HT1080 (cell line): ENCODE data around the gene ADPRHL1. TPM values are rescaled to one million over a fixed set of nuclear protein-coding genes. Genes with fewer than 3 reads are reported as not detected.
"Not testable (repeated sequence)": the region's sequence is repeated elsewhere in the genome, so short reads cannot be mapped to it uniquely, and the experiment has no call there.

Experiments used
- DNase-seq: peaks from one replicate; pipeline ENCODE4 v3.0.0-alpha.2; 2015; ENCODE audit warnings: low read depth
- total RNA-seq: library from RNA; depleted of rRNA; stranded (reverse); fragments of >200 nt; shearing (Covaris generic); gene quantifications from 2 replicates; pipeline ENCODE4 v1.2.3, GENCODE V29; 2014

ADPRHL1 gene
- total RNA-seq, 1 experiment from 2014 or later: 0.95 TPM

DNA sequence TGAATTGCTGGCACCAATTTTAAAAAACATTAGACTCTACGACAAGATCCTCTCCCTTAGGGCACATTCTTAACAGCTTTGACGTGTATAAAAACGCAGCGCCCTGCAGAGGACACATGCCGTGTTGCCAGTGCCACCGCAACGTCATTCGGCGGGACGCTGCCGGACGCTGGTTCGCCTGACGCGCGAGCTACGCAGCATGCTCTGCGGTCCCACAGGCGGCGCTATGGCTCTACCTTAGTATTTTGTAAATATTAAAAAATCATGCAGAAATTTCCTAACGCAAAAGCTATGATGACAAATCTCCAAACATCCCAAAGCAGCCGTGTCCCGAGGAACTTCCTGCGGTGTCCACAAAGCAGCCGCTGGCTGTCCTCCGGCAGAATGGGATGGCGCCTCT is 4.2 kb upstream of the ADPRHL1 start:
- DNase-seq: no peak

DNA sequence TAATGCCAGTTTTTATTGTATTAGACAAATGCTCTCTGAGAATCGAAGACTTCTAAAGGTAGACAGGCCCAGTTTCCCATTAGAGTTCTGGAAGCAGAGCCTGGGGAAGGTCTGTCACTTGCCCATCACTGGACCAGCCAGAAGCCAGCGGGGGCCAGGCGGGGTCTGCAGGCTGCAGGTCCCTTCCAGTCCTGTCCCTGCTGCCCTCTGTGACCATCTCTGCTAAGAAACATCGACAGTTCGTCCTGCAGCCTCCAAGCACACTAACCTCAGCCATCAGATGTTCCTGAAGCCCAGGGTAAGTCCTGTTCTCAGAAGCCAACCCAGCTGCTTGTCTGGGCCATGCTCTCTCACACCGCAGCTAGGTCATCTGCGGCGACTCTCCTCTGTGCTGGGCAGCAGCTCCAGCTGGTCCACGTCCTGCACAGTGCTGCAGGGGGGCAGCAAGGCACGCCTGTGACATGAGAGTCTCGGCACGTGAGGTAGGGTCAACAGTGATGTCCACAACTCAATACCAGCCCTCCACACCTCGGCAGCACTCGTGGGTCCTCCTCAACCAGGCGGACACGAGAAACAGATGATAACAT is 2.9 kb upstream of the ADPRHL1 start:
- DNase-seq: no peak

DNA sequence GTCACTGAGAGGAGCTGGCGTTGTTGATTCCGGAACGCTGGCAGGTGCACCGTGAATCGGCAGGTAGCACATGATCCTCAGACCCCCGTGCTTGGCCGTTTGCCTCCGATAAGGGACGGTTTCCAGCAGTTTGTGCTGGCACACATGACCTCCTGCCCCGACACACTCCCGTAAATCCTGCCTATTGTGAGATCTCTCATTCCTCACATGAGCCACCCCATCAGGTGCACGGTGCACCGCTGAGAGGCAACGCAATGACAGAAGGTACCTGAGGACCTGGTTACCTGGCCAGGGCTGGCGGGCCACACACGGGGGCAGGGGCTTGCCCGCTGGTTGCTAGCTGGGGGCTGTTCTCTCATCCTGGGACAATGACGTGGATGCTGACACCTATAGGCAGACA is 2.1 kb upstream of the ADPRHL1 start:
- no peak for DNase-seq

DNA sequence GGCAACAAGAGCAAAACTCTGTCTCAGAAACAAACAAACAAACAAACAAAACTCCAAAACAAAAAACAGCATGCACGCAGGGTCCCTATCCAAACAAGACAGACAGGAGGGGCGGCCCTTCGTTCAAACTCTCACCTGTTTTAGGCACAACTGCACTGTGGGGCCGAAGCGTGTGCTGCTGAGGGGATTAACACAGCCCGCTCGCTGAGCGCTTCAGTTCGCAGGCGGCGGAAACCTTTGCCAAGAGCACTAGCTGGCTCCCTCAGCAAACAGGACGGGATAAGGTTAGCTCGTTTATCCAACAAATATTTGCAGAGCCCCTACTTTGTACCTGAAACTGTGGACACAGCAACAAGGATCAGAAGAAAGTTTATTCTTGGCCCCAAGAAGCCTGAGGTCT is 1.6 kb upstream of the ADPRHL1 start:
- DNase-seq: no peak

DNA sequence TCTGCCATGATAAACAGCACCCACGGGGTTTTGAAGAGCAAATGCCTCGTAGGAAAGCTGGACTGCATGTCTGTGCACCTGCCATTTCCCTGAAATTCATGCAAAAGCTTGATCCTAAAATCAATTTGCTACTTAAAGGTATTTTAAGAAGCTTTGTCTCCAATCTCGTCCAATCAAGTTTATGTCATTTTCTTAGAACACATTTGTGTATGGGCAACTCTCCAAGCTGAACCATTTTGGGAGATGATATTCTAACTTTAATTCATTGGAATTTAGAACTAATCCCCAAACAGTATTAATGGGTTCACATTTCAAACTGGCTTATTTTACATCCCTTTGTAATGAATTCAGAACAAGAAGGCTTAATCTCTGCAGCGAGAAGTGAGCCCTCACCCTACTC is 822 bp downstream of the ADPRHL1 start:
- no peak for DNase-seq

DNA sequence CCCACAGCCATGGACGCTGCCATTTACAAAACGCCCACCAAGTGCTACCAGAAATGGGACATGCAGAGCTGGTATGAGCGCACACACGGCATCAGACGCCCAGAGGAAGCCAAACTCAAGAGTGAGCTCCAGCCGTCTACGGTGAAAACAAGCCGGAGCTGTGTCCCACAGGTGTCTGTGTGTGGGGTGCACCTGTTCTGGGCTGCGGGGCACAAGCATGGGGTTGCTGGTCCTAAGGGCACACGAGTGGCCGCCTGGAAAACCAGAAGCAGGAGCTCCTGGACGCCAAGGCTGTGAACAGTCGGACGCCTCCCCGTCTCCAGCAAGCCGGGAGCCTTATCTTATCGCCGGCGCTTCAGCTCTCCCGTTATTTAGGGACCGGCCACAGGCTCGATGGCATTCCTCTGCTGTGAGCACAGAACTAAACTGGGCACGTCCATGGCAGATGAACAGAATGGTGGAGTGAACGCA is 1.3 kb downstream of the ADPRHL1 start:
- no peak for DNase-seq

DNA sequence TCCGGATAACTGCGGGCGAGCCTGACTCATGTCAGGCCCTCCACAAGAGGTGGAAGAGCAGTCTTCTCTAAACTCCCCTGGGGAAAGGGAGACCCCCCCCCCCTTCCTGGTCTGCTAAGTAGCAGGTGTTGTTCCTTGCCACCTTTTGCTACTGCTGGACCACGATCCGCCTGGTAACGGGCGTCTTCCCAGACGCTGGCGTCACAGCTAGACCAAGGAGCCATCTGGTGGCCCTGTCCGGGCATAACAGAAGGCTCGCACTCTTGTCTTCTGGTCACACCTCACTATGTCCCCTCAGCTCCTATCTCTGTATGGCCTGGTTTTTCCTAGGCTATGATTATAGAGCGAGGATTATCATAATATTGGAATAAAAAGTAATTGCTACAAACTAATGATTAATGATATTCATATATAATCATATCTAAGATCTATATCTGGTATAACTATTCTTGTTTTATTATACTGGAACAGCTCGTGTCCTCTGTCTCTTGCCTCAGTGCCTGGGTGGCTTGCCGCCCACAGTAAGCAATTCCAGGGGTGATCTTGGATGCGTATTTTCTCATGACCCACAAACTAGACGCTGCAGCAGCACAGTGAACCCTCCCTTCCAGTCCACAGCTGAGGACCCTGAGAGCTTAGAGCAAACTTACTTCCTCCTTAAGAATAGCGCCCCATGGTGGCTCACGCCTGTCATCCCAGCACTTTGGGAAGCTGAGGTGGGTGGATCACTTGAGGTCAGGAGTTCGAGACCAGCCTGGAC is 2.2 kb downstream of the ADPRHL1 start:
- peak; percentile 30 for DNase-seq

DNA sequence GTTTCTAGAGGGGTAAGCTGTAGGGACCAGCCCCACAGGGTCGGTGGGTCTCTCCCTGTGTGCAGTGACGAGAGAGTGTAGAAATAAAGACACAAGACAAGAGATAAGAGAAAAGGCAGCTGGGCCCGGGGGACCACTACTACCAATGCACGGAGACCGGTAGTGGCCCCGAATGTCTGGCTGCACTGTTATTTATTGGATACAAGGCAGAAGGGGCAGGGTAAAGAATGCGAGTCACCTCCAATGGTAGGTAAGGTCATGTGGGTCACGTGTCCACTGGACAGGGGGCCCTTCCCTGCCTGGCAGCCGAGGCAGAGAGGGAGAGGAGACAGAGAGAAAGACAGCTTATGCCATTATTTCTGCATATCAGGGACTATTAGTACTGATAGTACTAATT is 2.9 kb downstream of the ADPRHL1 start:
- not testable (repeated sequence) for DNase-seq

DNA sequence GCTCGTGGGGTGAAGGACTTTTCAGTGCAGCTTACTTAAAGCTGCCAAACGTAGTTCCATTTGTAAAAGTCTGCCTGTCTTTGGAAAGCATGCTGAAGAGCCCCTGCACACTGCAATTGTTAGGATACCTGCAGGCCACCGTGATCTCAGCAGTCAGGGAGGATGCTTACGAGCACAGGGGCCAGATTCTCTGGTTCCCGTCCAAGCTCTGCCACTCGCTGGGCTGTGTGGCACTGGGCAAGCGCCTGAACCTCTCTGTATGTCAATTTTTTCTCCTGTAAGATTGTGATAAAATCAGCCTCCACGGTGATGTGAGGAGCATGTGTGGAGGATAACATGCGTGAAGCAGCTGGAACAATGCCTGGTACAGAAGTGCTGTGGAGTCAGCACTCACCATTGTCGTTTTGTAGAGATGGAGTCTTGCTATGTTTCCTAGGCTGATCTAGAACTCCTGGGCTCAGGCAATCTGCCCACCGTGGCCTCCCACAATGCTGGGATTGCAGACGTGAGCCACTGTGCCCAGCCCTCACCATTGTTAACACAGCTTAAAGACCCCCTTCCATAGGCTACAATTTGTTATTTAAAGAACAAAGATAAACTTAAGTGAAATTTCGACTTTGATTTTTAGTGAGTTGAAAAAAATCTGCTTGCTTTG is 3.5 kb downstream of the ADPRHL1 start:
- no peak for DNase-seq

DNA sequence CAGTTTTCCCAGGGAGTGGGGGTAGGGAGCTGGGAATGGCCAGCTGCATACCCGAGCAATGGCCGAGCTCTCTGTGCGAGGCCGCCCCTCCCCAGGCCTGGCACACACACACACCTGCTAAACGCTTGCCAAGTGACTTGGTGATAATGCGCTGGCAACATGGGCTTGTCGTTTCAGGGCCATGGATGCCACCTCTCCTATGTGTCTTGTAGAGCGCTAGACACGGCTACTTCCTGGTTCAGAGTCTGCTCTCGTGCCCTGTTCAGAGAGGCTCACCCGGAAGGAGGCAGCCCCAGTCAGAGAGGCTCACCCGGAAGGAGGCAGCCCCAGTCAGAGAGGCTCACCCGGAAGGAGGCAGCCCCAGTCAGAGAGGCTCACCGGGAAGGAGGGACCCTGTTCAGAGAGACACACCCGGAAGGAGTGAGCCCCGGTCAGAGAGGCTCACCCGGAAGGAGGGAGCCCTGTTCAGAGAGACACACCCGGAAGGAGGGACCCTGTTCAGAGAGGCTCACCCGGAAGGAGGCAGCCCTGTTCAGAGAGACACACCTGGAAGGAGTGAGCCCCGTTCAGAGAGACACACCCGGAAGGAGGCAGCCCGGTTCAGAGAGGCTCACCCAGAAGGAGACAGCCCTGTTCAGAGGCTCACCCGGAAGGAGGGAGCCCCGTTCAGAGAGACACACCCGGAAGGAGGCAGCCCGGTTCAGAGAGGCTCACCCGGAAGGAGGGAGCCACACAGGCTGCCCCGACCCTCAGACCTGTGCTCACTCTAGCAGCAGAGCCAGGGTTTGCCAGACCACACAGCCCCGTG is 4.2 kb downstream of the ADPRHL1 start:
- DNase-seq: peak; percentile 99

DNA sequence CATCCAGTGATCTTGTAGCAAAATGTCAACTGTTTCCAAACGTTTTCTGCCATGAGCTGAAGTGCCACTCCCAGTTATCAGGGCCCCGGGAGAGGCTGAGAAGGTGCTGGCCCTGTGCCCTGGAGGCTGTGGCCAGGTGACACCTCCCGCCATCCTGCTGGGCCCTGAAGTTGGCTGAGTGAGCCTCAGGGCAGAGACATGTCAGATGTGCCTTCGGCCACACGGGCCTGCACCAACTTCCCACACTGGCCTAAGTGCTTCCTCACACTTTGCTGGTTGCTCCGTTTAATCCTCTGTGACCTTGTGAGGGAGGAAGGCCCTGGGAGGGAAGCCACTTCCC is 4.8 kb downstream of the ADPRHL1 start:
- DNase-seq: no peak

DNA sequence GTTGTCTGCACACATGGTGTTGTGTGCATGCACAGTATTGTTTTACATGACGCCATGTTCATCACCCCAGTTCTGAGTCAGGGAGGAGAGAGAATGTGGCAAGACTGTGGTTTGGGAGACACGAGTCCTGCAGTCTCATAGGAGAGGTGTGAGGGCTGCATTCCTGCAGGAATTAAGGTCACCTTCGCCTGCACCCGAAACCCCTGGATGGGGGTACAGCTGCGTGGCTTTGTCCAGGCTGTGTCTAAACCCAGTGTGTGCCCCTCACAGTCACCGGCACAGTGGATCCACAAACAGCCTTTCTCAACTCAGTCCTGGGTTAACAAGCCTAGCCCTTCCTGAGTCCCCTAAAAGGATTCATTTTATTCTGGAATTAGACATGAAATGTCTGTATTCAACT is 5.7 kb downstream of the ADPRHL1 start:
- DNase-seq: no peak

DNA sequence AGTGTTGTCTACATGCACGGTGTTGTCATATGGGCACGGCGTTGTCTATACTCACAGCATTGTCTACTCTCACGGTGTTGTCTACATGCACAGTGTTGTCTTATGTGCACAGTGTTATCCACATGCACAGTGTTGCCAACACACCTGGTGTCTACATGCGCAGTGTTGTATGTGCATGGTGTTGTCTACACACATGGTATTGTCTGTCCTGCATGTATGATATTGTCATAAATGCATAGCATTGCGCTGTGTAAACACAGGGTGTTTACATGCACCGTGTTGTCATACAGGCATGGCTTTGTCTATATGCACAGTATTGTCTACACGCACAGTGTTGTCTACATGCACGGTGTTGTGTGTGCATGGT is 6.8 kb downstream of the ADPRHL1 start:
- DNase-seq: no peak

DNA sequence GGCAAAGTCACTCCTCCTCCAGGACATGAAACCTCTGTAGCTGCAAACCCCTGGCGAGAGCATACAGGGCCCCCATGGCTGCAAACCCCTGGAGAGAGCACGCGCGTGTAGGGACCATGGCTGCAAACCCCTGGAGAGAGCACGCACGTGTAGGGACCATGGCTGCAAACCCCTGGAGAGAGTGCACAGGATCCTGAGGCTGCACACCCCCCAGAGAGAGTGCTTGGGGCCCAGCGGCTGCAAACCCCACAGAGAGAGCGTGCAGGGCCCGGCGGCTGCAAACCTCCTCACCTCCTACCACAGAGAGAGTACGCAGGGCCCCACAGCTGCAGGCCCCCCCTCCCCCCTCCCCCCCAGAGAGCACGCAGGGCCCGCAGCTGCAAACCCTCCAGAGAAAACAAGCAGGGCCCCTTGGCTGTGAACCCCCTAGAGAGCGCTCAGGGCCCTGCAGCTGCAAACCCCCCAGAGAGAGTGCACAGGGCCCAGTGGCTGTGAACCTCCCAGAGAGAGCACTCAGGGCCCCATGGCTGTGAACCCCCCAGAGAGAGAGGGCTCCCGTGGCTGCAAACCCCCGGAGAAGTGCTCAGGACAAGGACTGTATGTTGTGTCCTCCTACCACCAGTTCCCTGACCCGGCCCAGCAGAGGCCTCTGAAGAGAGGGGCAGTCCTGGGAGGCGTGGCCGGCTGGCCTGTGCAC is 7.3 kb downstream of the ADPRHL1 start:
- DNase-seq: no peak

DNA sequence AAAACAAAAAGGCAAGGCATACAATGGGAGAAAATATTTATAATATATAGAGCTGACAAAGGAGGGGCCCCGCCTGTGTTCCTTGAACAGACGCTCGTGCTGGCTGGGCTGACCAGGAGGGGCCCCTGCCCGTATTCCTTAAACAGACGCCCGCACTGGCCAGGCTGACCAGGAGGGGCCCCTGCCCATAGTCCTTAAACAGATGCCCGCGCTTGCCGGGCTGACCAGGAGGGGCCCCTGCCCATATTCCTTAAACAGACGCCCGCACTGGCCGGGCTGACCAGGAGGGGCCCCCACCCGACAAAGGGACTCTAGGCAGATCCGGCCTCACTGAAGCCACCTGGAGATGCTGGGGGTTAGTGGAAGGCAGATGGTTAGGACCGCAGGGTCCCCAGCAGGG is 9.3 kb downstream of the ADPRHL1 start:
- DNase-seq: no peak

DNA sequence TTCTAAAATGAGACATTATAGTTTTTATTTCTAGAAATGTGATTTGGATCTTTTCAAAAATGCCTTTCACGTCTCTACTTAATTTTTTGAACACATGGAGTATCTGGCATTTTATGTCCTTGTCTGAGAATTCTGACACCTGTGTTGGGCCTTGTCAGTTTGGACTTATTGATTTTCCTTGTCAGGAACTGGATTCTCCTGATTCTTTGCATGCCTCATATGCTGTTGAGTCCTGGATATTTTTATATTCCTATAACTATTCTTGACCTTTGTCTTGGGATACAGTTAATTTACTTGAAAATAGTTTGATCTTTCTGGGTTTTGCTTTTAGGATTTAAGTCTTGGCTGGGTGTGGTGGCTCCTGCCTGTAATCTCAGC is 10.3 kb downstream of the ADPRHL1 start:
- DNase-seq: no peak

DNA sequence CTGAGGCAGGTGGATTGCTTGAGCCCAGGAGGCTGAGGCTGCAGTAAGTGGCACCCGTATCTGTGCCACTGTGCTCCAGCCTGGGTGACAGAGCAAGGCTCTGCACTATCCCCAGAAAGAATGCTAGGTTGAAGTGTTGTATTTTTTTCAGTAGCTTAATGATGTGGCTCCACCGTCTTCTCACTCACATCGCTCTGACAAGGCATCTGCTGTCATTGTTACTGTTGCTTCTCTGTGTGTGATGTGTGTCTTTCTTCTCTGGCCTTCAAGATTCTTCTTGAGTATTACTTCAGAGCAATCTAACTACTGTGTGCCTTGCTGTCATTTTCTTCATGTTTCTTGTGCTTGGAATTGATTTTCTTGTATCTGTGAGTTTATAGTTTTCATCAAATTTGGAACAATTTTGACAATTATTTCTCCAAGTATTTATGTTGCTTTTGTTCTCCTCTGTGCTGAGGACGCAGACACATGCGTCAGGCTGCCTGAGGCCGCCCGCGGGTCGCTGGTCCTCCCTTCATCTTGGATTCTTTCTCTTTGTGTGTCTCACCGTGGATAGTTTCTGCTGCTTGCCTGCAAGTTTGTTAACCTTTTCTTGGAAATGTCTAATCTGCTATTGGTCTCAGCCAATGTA is 10.8 kb downstream of the ADPRHL1 start:
- DNase-seq: no peak

DNA sequence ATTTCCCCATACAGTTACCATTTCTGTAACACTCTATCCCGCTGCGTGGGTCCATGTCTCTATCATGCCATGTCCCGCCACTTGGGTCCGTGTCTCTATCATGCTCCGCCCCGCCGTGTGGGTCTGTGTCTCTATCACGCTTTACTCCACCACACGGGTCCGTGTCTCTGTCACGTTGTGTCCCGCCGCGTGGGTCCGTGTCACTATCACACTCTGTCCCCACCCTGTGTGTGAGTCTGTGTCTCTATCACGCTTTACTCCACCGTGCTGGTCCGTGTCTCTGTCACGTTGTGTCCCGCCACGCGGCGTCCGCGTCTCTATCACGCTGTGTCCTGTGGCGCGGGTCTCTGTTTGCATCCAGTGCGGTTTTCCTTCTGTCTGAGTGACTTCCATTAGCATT is 11.6 kb downstream of the ADPRHL1 start:
- DNase-seq: no peak

DNA sequence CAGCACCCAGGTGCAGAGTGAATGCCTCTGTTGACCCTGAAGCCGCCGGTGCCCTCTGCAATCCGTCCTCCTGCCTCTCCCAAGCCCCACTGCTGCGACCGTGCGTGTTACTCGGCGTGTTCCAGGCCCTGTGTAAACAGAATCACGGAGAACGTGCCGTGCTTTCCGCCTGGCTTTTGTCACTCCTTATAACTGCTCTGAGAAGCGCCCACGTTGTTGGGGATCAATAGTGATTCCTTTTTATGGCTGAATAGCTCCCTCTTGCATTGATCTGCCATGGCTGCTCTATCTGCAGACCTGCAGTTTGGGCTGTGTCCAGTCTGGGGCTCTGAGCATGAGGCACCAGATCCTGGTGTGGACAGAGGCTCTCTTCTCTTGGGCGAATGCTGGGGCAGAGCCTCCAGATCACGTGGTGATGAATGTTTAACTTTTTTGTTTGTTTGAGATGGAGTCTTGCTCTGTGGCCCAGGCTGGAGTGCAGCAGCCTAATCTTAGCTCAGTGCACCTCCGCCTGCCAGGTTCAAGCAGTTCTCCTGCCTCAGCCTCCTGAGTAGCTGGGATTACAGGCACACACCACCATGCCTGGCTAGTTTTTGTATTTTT is 15.8 kb downstream of the ADPRHL1 start:
- DNase-seq: no peak

DNA sequence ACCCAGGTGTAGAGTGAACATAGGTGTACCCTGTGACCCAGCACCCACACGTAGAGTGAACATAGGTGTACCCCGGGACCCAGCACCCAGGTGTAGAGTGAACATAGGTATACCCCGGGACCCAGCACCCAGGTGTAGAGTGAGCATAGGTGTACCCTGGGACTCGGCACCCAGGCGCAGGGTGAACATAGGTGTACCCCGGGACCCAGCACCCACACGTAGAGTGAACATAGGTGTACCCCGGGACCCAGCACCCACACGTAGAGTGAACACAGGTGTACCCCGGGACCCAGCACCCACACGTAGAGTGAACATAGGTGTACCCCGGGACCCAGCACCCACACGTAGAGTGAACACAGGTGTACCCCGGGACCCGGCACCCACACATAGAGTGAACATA is 16.4 kb downstream of the ADPRHL1 start:
- not testable (repeated sequence) for DNase-seq

DNA sequence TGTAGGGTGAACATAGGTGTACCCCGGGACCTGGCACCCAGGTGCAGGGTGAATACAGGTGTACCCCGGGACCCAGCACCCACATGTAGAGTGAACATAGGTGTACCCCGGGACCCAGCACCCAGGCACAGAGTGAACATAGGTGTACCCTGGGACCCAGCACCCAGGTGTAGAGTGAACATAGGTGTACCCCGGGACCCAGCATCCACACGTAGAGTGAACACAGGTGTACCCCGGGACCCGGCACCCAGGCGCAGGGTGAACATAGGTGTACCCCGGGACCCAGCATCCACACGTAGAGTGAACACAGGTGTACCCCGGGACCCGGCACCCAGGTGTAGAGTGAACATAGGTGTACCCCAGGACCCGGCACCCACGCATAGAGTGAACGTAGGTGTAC is 17.4 kb downstream of the ADPRHL1 start:
- DNase-seq: not testable (repeated sequence)
